HUDEP-2 (cell line): ENCODE data around the gene KRTAP20-1.

ENCODE experiments used
- DNase-seq, 76 experiments: peaks; one replicate each; lab custom pipeline; 2025; ENCODE audit not compliant: unreplicated experiment in 76 of 76; lab: John Stamatoyannopoulos, UW

Gene KRTAP20-1

DNA sequence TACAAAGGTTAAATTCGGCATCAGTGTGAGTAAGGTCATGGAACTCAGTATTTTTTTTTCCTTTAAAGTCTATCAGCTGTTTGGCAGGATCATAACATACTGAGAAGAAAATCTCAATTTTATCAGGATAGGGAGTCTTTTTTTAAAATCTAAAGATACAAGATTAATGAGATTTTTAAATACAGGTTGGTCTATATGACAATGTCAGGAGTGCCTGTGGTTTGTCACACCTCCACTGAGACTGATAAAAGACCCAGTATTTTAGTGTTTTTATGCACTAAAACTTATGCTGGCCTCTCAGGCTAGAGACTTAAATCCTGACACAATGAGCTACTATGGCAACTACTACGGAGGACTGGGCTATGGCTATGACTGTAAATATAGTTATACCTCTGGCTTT, 26.3 kb downstream of the KRTAP20-1 start, which contains the start of gene KRTAP20-3:
KRTAP20-3 (plus strand) TSS at position 301 of the 400 bp plus-strand sequence.
- no peak for DNase-seq

DNA sequence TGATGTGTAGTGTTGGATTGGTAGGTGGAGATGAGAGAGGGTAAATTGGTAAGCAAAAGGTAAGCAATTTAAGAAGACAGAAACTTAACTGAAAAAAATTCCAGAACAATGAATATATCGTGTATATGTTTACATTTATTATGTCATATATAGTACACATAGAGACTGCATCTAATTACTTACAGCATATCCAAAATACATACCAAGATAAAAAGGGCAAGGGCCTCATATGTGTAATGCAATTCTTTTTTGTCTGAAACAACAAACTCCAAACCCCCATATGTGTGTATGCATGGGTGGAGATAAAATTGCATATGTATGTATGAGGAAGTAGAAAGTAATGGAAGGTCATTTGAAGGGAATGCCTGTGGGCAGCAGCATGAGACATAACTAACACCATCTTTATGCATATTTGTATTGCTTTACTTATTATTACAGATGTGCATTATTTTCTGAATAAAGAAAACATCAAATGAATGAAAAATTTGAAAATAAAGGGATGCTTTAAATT, 30.7 kb downstream of the KRTAP20-1 start:
- no peak for DNase-seq

DNA sequence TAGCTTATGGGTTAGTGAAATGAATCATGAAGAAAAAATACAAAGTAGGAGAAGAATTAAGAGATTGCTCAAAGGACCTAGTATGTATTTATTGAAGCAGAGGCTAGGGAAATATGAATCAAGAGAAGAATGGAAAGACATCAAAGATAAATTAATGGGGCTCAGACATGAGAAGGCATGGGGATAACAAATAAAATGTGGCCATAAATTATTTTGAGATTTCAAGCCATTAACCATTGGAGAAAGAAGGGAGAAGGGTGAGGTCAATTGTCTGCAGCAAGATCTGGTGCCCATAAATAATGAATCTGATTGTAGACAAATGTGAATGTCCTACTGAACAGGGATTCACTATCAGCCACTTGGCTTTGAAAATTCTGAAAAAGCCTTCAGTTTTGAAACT, 36.7 kb downstream of the KRTAP20-1 start:
- no peak for DNase-seq
